Caco-2 (cell line): ENCODE results near the gene GALP. TPM values are rescaled to one million over a fixed set of nuclear protein-coding genes. Genes with fewer than 3 reads are reported as not detected.

Experiments used
- BruUV-seq: library from RNA; stranded (reverse); fragments of 400-500 nt; replicated peaks from 2 replicates; lab custom pipeline; 2021; lab: Mats Ljungman, UMichigan
- CTCF ChIA-PET: fragments of 300-600 bp; sonication (Branson Sonifier 250); formaldehyde crosslinking; loops from one replicate; lab custom pipeline; 2022; ENCODE audit warnings: antibody characterized with exemption; lab: Charles Lee
- POLR2A ChIA-PET: fragments of 300-600 bp; sonication (Branson Sonifier 250); formaldehyde crosslinking; loops from one replicate; lab custom pipeline; 2022; ENCODE audit warnings: antibody characterized with exemption; lab: Charles Lee
- DNase-seq, 2 experiments: peaks; one replicate each; pipeline versions ENCODE4 v3.0.0 to v3.0.0-alpha.2; 2020 to 2022
- H3K27me3 ChIP-seq: replicated peaks from 2 replicates; pipeline ENCODE4 v1.6.0; 2011; ENCODE audit warnings: low read length; ENCODE audit not compliant: control insufficient read depth, insufficient read depth
- H3K36me3 ChIP-seq: 2 replicates; pipeline ENCODE4 v1.5.1; 2011; ENCODE audit warnings: low read length; ENCODE audit not compliant: control insufficient read depth, insufficient read depth
- H3K4me1 ChIP-seq: fragments of 250-450 bp; sonication (Bioruptor Pico); 2 replicates; pipeline ENCODE4 v1.5.1; 2020; ENCODE audit warnings: mild to moderate bottlenecking
- H3K4me3 ChIP-seq: 2 replicates; pipeline ENCODE4 v1.5.1; 2011; ENCODE audit warnings: low read depth, mild to moderate bottlenecking, control low read depth, low read length
- H3K9me3 ChIP-seq: fragments of 250-450 bp; sonication (Bioruptor Pico); 2 replicates; pipeline ENCODE4 v1.5.1; 2020; ENCODE audit warnings: mild to moderate bottlenecking, moderate library complexity
- H3K27ac Mint-ChIP-seq: one replicate; pipeline ENCODE4 v1.8.0; 2022; ENCODE audit warnings: mixed read lengths; ENCODE audit not compliant: unreplicated experiment
- H3K27me3 Mint-ChIP-seq: one replicate; pipeline ENCODE4 v1.8.0; 2022; ENCODE audit warnings: mixed read lengths; ENCODE audit not compliant: insufficient read depth, unreplicated experiment
- H3K36me3 Mint-ChIP-seq: one replicate; pipeline ENCODE4 v1.8.0; 2022; ENCODE audit warnings: mild to moderate bottlenecking, mixed read lengths; ENCODE audit not compliant: insufficient read depth, unreplicated experiment
- H3K4me1 Mint-ChIP-seq: one replicate; pipeline ENCODE4 v1.8.0; 2022; ENCODE audit warnings: low read depth, mixed read lengths; ENCODE audit not compliant: unreplicated experiment
- H3K4me3 Mint-ChIP-seq: one replicate; pipeline ENCODE4 v1.8.0; 2022; ENCODE audit warnings: mild to moderate bottlenecking, moderate library complexity, mixed read lengths; ENCODE audit not compliant: unreplicated experiment
- H3K9me3 Mint-ChIP-seq: one replicate; pipeline ENCODE4 v1.8.0; 2022; ENCODE audit warnings: mixed read lengths; ENCODE audit not compliant: unreplicated experiment
- CTCF ChIP-seq, 2 experiments: fragments of 200-600 bp in 1 of 2; IDR thresholded peaks; 1 replicate in 1 of 2; 2 replicates in 1 of 2; pipeline versions ENCODE4 v1.5.1 to v1.8.0; 2011 to 2022; ENCODE audit warnings: antibody characterized with exemption in 1 of 2, control low read depth in 1 of 2, inconsistent platforms in 1 of 2, low read depth in 1 of 2, low read length in 1 of 2, mild to moderate bottlenecking in 1 of 2, moderate library complexity in 1 of 2; ENCODE audit not compliant: insufficient read depth in 1 of 2, severe bottlenecking in 1 of 2, unreplicated experiment in 1 of 2
- intact Hi-C: fragments of 100-400 bp; cut with micrococcal nuclease; formaldehyde crosslinking; loops from one replicate; pipeline ENCODE4 v1.10.0; 2022; ENCODE audit not compliant: unreplicated experiment
- total RNA-seq: library from RNA; stranded (reverse); gene quantifications from 2 replicates; pipeline ENCODE4 v1.2.3, GENCODE V29; 2022

GALP gene
- total RNA-seq, 1 experiment from 2014 or later = not detected

GRCh38 chr19:56223481-56223880 lies 47.7 kb downstream of the GALP start:
- Mint-ChIP-seq H3K9me3 (no peaks in the 10 kb centered on the region), H3K4me3 (no peak overlapping the region), H3K27me3 (no peaks in the 10 kb centered on the region), H3K36me3 (no peaks in the 10 kb centered on the region), H3K4me1 (no peaks in the 10 kb centered on the region), H3K27ac (no peak overlapping the region)
- ChIA-PET POLR2A (no interaction called here), CTCF (no interaction called here)
- no peaks in the 10 kb centered on the region for H3K36me3 ChIP-seq
- H3K27me3 ChIP-seq = no peaks in the 10 kb centered on the region
- no peaks in the 10 kb centered on the region for H3K4me1 ChIP-seq
- intact Hi-C loops = no loop called here
- no TSS peak for BruUV-seq
- H3K9me3 ChIP-seq = no peaks in the 10 kb centered on the region
- no peak for DNase-seq
- TF ChIP-seq CTCF (IDR thresholded peaks at IDR 0.05; ENCODE audit: insufficient read depth in 1 of 2, low read depth in 1 of 2, low read length in 1 of 2, severe bottlenecking in 1 of 2, unreplicated experiment in 1 of 2) = no peak
- H3K4me3 ChIP-seq = no peak overlapping the region

Other genes with a start within 250 kb of the GALP start
- gene NLRP13, start 243.7 kb upstream of the GALP start, total RNA-seq = not detected in 2 replicates
- gene NLRP8, start 228.2 kb upstream of the GALP start, total RNA-seq = not detected in 2 replicates
- gene NLRP5, start 189.2 kb upstream of the GALP start, total RNA-seq = not detected in 2 replicates
- 58.1 and 60.0 TPM in 2 replicates for gene ZNF787, start 54.7 kb upstream of the GALP start, total RNA-seq
- gene ZNF444, start 34.7 kb upstream of the GALP start, total RNA-seq = 92.2 and 95.6 TPM in 2 replicates
- gene ZSCAN5B, start 21.8 kb downstream of the GALP start, total RNA-seq = not detected in 2 replicates
- not detected in 2 replicates for gene ZSCAN5C, start 26.3 kb downstream of the GALP start, total RNA-seq
- not detected in 2 replicates for gene EDDM13, start 96.7 kb downstream of the GALP start, total RNA-seq
- gene ZSCAN5A, start 138.8 kb downstream of the GALP start, total RNA-seq = 10.9 and 11.3 TPM in 2 replicates
- gene ZNF582, start 217.5 kb downstream of the GALP start, total RNA-seq = not detected in 2 replicates
- gene ZNF583, start 228.3 kb downstream of the GALP start, total RNA-seq = not detected in 2 replicates